NCI-H226 (cell line): ENCODE results near the gene ADARB2.

ENCODE experiments used
- DNase-seq: peaks from one replicate; pipeline ENCODE4 v3.0.0-alpha.2; 2015

Gene ADARB2

GRCh38 chr10:1515780-1516491, 221.4 kb downstream of the ADARB2 start:
- no peak for DNase-seq

GRCh38 chr10:1515121-1515779, 222.1 kb downstream of the ADARB2 start:
- no peak for DNase-seq

- DNase-seq: no peak
Measured at GRCh38 chr10:1514681-1515080, 222.6 kb downstream of the ADARB2 start.

DNA sequence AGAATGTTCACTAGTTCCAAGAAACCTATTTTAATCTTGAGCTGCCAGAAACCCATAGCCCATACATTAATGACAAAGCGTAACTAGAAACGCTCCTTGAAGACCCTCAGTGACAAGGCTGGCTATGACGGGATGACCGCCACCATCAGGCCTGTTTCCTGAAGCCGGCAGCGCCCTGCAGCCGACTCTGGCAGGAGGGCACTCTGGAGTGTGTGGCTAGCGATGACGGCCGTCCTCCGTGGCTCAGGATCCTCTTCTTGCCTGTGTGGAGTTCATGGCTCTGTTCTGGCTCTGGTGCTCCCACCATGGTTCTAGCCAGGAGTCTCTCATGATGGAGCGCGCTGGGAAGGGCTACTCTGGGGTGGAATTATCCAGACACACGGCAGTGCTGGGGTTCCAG, 224.1 kb downstream of the ADARB2 start:
- no peak for DNase-seq

DNA sequence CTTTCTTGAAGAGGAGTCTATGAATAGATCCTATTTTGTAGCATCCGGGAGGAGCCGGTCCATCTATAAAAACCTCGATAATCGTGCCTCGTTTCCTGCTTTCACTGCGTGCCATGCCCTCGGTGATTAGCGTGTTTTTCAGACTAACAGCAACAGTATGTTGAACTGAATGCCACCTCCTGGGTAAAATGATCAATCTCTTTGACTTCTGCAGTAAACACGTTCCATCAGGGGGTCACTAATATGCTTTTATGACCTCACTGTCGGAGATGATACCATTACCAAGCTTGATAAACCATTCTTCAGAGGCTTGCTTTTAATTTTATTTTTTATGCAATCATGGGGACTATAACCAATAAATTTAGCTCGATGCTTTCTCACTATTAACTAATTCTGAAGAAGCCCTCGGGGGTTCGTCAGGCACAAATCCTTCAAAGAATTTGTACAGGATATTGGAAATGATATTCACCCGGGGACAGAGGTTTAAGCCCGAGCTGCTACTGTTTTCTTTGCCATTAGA, 228.3 kb downstream of the ADARB2 start:
- no peak for DNase-seq

DNA sequence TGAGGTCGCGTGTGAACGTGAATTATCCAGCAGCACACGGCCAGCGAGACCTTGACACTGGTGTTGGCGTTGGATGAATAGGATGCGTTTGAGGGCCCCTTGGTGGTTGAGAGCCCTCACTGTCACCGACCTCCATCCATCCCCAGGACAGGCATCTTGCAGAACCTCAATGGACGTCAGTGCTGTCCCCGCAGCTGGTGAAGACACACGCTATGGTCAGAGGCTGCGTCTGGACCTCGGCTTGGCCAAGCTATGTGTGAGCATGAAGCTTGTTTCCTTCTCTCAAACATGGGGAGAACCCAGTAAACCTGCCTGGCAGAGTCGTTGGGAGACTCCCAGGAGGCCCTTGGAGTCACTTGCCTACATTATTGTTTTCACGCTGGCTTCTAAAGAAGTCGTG, 229.2 kb downstream of the ADARB2 start:
- DNase-seq: no peak

- DNase-seq: no peak
Measured at GRCh38 chr10:1507436-1507835, 229.9 kb downstream of the ADARB2 start.

DNA sequence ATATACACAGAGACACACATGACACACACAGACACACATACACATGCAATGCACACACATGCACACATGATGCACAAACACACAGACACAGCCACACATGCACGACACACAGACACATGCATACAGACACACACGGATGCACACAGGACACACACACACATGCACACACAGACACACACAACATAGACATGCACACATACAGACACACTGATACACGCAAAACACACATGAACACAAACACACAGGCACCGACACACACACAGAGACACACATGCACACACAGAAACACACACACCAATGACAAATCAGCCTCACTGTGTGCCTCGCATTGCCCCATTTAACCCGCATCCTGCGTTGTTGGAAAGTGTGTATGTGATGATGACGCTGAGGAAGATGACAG, 232.4 kb downstream of the ADARB2 start:
- no peak for DNase-seq

GRCh38 chr10:1504286-1504685, 233.0 kb downstream of the ADARB2 start:
- DNase-seq: no peak

GRCh38 chr10:1502451-1502850, 234.9 kb downstream of the ADARB2 start:
- no peak for DNase-seq

DNA sequence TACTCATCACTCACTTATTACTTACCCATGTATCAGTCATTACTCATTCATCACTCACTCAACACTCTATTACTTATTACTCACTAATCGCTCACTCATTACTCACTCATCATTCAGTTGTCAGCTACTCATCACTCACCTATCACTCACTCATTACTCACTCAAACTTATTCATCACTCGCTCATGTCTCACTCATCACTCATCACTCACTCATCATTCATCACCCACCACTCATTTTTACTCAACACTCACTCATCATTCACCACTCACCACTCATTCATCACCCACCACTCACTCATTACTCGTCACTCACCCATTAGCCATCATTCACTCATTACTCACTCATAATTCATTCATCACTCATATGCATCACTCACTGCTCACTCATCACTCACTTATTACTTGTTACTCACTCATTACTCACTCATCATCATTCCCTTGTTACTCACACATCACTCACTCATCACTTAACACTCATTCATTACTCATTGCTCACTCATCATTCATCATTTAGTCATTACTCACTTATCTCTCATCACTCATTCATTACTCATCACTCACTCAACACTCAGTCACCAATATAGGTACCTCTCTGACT, 237.9 kb downstream of the ADARB2 start:
- no peak for DNase-seq

DNA sequence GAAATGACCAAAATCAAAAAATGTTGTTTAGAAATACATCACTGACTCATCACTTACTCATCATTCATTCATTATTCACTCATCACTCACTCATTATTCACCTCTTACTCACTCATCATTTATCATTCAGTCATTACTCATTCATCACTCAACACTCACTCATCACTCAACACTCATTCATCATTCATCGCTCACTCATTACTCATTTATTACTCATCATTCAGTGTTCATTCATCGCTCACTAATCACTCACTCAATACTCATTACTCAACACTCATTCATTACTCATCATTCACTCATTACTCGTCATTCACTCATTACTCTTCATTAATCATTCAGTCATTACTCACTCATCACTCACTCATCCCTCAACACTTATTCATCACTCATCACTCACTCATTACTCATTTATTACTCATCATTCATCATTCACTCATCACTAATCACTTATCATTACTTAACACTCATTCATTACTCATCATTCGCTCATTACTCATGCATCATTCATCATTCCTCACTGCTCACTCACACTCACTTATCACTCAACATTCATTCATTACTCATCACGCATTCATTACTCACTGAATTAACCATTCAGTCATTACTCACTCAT, 238.5 kb downstream of the ADARB2 start:
- DNase-seq: no peak

DNA sequence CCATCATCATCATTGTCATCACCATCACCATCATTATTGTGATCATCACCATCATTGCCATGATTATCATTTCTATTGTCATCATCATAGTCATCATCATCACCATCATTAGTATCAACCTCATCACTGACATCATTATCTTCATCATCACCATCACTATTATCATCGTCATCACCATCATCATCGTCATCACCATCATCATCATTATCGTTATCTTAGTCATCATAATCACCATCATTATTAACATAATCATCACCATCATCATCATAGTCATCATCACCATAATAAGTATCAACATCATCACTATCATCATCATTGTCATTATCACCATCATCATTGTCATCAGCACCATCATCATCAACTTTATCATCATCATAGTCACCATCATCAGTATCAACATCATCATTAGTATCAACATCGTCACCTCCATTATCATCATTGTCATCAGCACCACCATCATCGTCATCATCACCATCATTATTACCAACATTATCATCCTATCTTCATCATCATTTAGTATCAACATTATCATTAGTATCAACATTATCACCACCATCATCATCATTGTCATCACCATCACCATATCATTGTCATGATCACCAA, 241.3 kb downstream of the ADARB2 start:
- no peak for DNase-seq

DNA sequence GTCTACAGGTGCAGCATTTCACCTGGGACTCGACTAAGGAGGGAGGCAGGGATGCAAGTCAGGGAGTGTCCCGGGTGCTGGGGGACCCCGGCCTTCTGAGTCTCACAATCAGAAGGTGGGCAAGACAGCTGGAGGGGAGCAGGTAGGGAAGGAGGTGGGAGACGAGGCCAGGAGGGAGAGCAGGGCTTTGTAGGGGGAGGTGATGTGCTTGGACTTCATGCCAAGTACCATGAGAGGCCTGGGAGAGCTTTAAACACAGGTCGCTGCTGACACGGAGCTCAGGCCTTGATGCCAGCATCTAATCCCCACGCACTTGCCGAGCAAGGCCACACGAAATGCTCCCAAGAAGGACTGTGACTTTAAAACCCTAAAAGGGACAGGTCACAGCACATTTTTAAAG, 244.7 kb downstream of the ADARB2 start:
- DNase-seq: no peak

- DNase-seq: no peak
Measured at GRCh38 chr10:1491901-1492300, 245.4 kb downstream of the ADARB2 start.

DNA sequence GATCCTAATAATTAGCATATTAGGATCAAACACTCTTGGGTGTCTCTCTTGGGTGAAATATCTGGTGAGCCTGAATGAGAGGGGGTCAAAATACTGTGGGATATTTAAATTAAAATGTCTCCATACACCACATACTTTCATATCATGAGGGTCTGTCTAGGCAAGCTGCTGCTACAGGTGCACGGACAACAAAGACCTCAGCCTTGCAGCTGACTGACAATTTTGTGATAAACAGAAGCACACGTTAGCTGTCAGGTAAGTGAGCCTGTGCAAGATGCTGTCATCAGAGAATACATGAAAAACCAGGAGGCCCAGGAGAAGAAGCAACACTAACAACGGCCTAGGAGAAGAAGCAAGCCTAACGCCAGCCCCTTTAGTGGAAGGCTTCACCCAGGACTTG, 247.5 kb downstream of the ADARB2 start:
- DNase-seq: no peak

DNA sequence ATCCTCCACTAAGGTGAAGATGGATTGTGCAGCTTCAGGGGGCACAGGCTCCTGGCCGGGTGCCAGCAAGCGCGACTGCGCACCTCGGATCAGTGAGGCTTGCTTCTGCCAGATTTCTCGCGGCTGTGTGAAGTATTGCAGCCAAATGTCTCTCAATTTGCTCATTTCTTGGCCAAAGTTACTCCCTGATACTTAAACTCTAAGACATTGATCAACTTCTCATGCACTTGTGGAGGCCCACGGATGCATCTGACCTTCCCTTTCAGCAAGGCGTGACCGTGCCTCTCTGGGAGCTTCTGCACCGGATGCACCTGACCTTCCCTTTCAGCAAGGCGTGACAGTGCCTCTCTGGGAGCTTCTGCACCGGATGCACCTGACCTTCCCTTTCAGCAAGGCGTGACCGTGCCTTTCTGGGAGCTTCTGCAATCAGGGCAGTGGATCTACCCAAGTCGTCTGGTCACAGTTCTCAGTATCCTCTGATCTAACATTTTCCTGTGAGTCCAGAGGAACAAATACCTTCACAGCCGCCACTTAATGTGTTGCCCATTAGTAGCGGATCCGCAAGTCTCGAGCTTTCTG, 248.3 kb downstream of the ADARB2 start:
- DNase-seq: no peak

- DNase-seq: no peak
Measured at GRCh38 chr10:1486841-1487687, 250.3 kb downstream of the ADARB2 start.

- no peak for DNase-seq
Measured at GRCh38 chr10:1485357-1485756, 252.0 kb downstream of the ADARB2 start.

- no peak for DNase-seq
Measured at GRCh38 chr10:1483826-1484225, 253.5 kb downstream of the ADARB2 start.

DNA sequence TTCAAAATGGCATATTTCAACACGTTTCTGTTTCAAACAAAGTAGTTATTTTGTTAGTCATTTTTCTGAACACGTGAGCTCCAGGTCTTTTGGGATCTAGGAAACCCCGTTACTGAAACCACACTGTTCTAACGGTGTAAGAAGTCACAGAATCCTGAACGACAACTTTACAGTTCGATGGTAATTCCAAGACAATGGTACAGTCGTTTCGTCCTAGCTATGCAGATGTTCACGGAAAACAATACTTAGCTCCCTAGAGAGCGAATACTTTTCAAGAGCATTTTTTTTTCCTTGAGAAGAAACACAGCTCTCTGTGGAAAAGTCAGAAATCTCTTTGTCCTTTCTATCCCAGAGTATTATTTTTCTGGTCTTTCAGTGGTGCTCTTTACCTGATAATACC, 254.1 kb downstream of the ADARB2 start:
- no peak for DNase-seq

DNA sequence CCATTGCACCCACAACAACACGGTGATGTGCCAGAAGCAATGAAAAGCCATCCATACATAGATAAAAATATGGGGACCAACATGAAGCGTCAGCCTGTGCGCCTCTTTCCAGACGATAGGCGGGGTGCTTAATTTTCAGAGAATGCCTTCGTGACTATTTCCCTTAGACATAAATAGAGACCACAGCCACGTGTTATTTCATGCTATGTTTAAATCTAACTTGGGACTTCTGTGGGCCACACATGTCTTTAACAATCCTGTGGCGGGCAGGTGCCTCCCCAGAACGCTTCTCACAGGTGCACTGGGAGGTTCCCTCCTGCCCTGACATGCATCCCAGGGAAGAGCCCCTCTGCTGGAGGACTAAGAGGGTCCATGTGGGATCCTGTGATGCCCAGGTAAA, 259.7 kb downstream of the ADARB2 start:
- no peak for DNase-seq
